Lower leg skin (tissue), 4 donors: Measurements from ENCODE around the gene STAG1. TPM values are rescaled to one million over a fixed set of nuclear protein-coding genes. Genes with fewer than 3 reads are reported as not detected.

ENCODE experiments used
- DNase-seq, 2 donors: peaks; one replicate each; pipeline ENCODE4 v3.0.0-alpha.2; 2019; ENCODE audit warnings: low spot score in 2 of 2
- H3K4me3 ChIP-seq: fragments of 200-600 bp; sonication (generic); 2 replicates; pipeline ENCODE4 v1.5.1; 2017; ENCODE audit warnings: mild to moderate bottlenecking, low read depth; ENCODE audit not compliant: poor library complexity, severe bottlenecking
- CTCF ChIP-seq, 3 donors: fragments of 450-650 bp; IDR thresholded peaks; one replicate each; pipeline ENCODE4 v1.5.1; 2016; ENCODE audit warnings: antibody characterized with exemption in 3 of 3, mild to moderate bottlenecking in 3 of 3, moderate library complexity in 2 of 3
- POLR2A ChIP-seq, 2 donors: fragments of 450-650 bp; IDR thresholded peaks; one replicate each; pipeline ENCODE4 v1.6.1; 2016 to 2017; ENCODE audit warnings: antibody characterized with exemption in 2 of 2, mild to moderate bottlenecking in 1 of 2, moderate library complexity in 1 of 2
- WGBS, 2 donors: methylation state at CpG; one replicate each; pipeline ENCODE4 v1.1.5; 2018; 5-methylcytosine and 5-hydroxymethylcytosine counted together
- intact Hi-C: fragments of 100-400 bp; cut with DNase I; formaldehyde crosslinking; loops from one replicate; pipeline ENCODE4 v1.15.0; 2023; ENCODE audit warnings: low total_unique reads
- total RNA-seq, 4 donors: library from RNA; depleted of rRNA; stranded (reverse); fragments of >200 nt; gene quantifications; one replicate each; pipeline ENCODE4 v1.1.0, GENCODE V29; 2016

STAG1 gene
- total RNA-seq, 4 donors from 2014 or later, result 32.1 to 37.7 (median 34.4) TPM

- WGBS, 2 donors, result 87 to 90% methylated on average over 5 of the region's 5 CpGs
- H3K4me3 ChIP-seq, result no peak overlapping the region
- intact Hi-C loops, result no loop called here
- no peak for DNase-seq
- no peak for TF ChIP-seq POLR2A (IDR thresholded peaks at IDR 0.05)
- TF ChIP-seq CTCF (IDR thresholded peaks at IDR 0.05), result no peak
Observed at GRCh38 chr3:136465296-136465695, 286.9 kb downstream of the STAG1 start.

GRCh38 chr3:136464502-136464901 is 287.7 kb downstream of the STAG1 start:
- 79 to 82% methylated on average over 2 of the region's 2 CpGs for WGBS, 2 donors
- TF ChIP-seq CTCF (IDR thresholded peaks at IDR 0.05) (no peak), POLR2A (IDR thresholded peaks at IDR 0.05) (no peak)
- DNase-seq, result no peak
- intact Hi-C loops, result no loop called here
- H3K4me3 ChIP-seq, result no peak overlapping the region

- DNase-seq, result no peak
- no peak overlapping the region for H3K4me3 ChIP-seq
- TF ChIP-seq CTCF (IDR thresholded peaks at IDR 0.05), result no peak
- no peak for TF ChIP-seq POLR2A (IDR thresholded peaks at IDR 0.05)
- intact Hi-C loops, result no loop called here
Observed at GRCh38 chr3:136463170-136463569, 289.0 kb downstream of the STAG1 start.

- no peak for TF ChIP-seq CTCF (IDR thresholded peaks at IDR 0.05)
- no peak for TF ChIP-seq POLR2A (IDR thresholded peaks at IDR 0.05)
- intact Hi-C loops, result no loop called here
- DNase-seq, result no peak
- 100% methylated on average over 2 of the region's 2 CpGs for WGBS, 2 donors
- H3K4me3 ChIP-seq, result no peak overlapping the region
Observed at GRCh38 chr3:136457793-136458192, 294.4 kb downstream of the STAG1 start.

- TF ChIP-seq CTCF (IDR thresholded peaks at IDR 0.05), result no peak
- no peak for TF ChIP-seq POLR2A (IDR thresholded peaks at IDR 0.05)
Observed at GRCh38 chr3:136456196-136456595, 296.0 kb downstream of the STAG1 start.

GRCh38 chr3:136444581-136444980 is 307.6 kb downstream of the STAG1 start:
- intact Hi-C loops, result no loop called here
- WGBS, 2 donors, result 96 to 100% methylated on average over 3 of the region's 3 CpGs
- TF ChIP-seq CTCF (IDR thresholded peaks at IDR 0.05) (no peak), POLR2A (IDR thresholded peaks at IDR 0.05) (no peak)
- no peak for DNase-seq
- H3K4me3 ChIP-seq, result no peak overlapping the region

More at GRCh38 chr3:136456196-136456595, 296.0 kb downstream of the STAG1 start:
- 96 to 98% methylated on average over 2 of the region's 2 CpGs for WGBS, 2 donors
- DNase-seq, result no peak
- intact Hi-C loops, result no loop called here
- no peak overlapping the region for H3K4me3 ChIP-seq
